ENCODE measurements around the gene MCRIP1.

DNA sequence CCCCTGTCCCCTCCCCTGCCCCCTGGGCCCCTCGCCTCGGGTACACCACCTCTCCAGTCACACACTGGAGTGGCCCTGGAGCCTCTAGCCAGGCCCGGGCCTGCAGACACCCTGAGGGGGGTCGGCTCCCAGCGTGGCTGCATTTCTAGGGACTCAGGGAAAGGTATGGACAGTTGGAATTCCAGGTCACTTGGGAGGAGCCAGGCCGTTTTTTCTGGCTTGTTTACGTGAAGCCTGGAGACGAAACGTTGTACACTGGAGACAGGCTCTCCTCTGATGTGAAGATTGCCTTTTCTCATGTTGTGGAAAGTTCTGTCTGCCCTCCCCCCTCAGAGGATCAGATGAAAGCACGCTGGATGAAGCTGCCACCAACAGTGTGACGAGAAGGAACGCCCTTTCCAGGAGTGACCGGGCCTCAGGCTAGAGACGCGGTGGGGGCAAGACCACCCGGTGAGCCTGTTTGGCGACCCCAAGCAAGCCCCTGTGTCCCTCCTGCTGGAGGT lies 5.7 kb upstream of the MCRIP1 start:
- no peak for TF ChIP-seq POLR2A (IDR thresholded peaks at IDR 0.05)
- TF ChIP-seq, protein P1, sequence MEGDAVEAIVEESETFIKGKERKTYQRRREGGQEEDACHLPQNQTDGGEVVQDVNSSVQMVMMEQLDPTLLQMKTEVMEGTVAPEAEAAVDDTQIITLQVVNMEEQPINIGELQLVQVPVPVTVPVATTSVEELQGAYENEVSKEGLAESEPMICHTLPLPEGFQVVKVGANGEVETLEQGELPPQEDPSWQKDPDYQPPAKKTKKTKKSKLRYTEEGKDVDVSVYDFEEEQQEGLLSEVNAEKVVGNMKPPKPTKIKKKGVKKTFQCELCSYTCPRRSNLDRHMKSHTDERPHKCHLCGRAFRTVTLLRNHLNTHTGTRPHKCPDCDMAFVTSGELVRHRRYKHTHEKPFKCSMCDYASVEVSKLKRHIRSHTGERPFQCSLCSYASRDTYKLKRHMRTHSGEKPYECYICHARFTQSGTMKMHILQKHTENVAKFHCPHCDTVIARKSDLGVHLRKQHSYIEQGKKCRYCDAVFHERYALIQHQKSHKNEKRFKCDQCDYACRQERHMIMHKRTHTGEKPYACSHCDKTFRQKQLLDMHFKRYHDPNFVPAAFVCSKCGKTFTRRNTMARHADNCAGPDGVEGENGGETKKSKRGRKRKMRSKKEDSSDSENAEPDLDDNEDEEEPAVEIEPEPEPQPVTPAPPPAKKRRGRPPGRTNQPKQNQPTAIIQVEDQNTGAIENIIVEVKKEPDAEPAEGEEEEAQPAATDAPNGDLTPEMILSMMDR (IDR thresholded peaks at IDR 0.05), result no peak
- TF ChIP-seq POLR2AphosphoS5 (IDR thresholded peaks at IDR 0.05), result no peak
